Pancreas (tissue), 10 donors: ENCODE data around the gene SERPINC1. TPM values are rescaled to one million over a fixed set of nuclear protein-coding genes. Genes with fewer than 3 reads are reported as not detected.
A peak's percentile ranks its signal among the peaks of the same experiment; 100 is the strongest.

Experiments
- ATAC-seq, 4 donors: fragments of 200-7000 bp; cut with Tn5 transposase; one replicate each; pipeline versions ENCODE4 v1.8.0 to v1.9.1; 2020; ENCODE audit warnings: mild to moderate bottlenecking in 4 of 4, moderate library complexity in 4 of 4
- DNase-seq, 6 donors: peaks; one replicate each; pipeline ENCODE4 v3.0.0-alpha.2; 2020
- FAIRE-seq: peaks from 2 replicates; lab custom pipeline; 2012; peaks lifted over from hg19 to GRCh38; lab: Jason Lieb, UNC
- H3K27ac ChIP-seq, 4 donors: fragments of 200-600 bp; sonication (generic); 1 replicate in 3 of 4; 2 replicates in 1 of 4; pipeline versions ENCODE4 v1.5.0 to v1.8.0; 2020
- H3K27me3 ChIP-seq, 4 donors: fragments of 200-600 bp; one replicate each; pipeline ENCODE4 v1.8.0; 2021
- H3K36me3 ChIP-seq, 3 donors: fragments of 200-600 bp; sonication (generic) in 1 of 3; one replicate each; pipeline versions ENCODE4 v1.5.0 to v1.8.0; 2020 to 2021
- H3K4me1 ChIP-seq, 3 donors: fragments of 200-600 bp; one replicate each; pipeline ENCODE4 v1.8.0; 2021
- H3K4me3 ChIP-seq, 4 donors: fragments of 200-600 bp; sonication (generic) in 2 of 4; one replicate each; pipeline versions ENCODE4 v1.5.0 to v1.8.0; 2020 to 2021
- H3K9me3 ChIP-seq, 4 donors: fragments of 200-600 bp; one replicate each; pipeline ENCODE4 v1.8.0; 2021
- CTCF ChIP-seq, 4 donors: fragments of 200-600 bp; sonication (generic) in 3 of 4; IDR thresholded peaks; one replicate each; pipeline versions ENCODE4 v1.5.0 to v1.8.0; 2021; ENCODE audit warnings: antibody characterized with exemption in 4 of 4
- WGBS, 2 donors: extraction: QIAGEN DNeasy Blood & Tissue Kit; methylation state at CpG; one replicate each; pipeline ENCODE4 v1.1.7; 2013; 5-methylcytosine and 5-hydroxymethylcytosine counted together
- intact Hi-C, 3 donors: fragments of 100-400 bp; cut with DNase I; formaldehyde crosslinking; loops; one replicate each; pipeline versions ENCODE4 v1.11.1 to v1.14.2; 2022
- polyA plus RNA-seq, 2 donors: library from polyadenylated mRNA; stranded (reverse); fragments of 200-250 nt; gene quantifications; one replicate each; pipeline ENCODE4 v1.2.3, GENCODE V29; 2013
- total RNA-seq, 6 donors: library from RNA; stranded (reverse); fragmentation: NEBNext Ultra II Directional in 4 of 6; extraction: Animal tissue kit (Norgen Biotek cat#: 25700) in 4 of 6; gene quantifications; one replicate each; pipeline versions ENCODE4 v1.2.1 to v1.2.4, GENCODE V29; 2021 to 2023
- donor health status: healthy with polysubstance abuse.
- donor health status: DM: no; HTN: no; CAD: no; lungs with moderate emphysema.
- donor health status: DM: no; HTN: no; CAD: no.
- donor health status: control.
- donor health status: control.
- donor health status: Bipolar disorder and iron deficiency.
- donor health status: DM: yes; HTN: yes; CAD: no.
- donor health status: DM: no; HTN: no; CAD: no.
- donor health status: DM: no; HTN: no; CAD: no.
- donor health status: DM: yes; HTN: yes; CAD: no.

The SERPINC1 gene
- total and polyA plus RNA-seq, 8 donors, result 0.16 to 1.2 TPM; not detected in 6

- H3K27ac ChIP-seq, result no peak overlapping the region
- intact Hi-C loops, result no loop called here
- DNase-seq, result no peak
- no peak overlapping the region for H3K4me3 ChIP-seq
- H3K4me1 ChIP-seq, result no peaks in the 10 kb centered on the region
- TF ChIP-seq CTCF (IDR thresholded peaks at IDR 0.05), result no peak
- no peaks in the 10 kb centered on the region for H3K36me3 ChIP-seq
- WGBS, 2 donors, result 81 to 85% methylated on average over 5 of the region's 5 CpGs
- no peak for ATAC-seq
- FAIRE-seq, result no peak
- H3K9me3 ChIP-seq, result no peaks in the 10 kb centered on the region
- no peaks in the 10 kb centered on the region for H3K27me3 ChIP-seq
Measured at GRCh38 chr1:173876732-173877131, 40.4 kb downstream of the SERPINC1 start.

GRCh38 chr1:173871500-173871899 lies 45.6 kb downstream of the SERPINC1 start:
- peaks cover 0 to 14% (median 14%) of the 10 kb centered on the region in 3 donors for H3K4me1 ChIP-seq
- FAIRE-seq (no peak), DNase-seq (no peak), ATAC-seq (no peak)
- peaks cover 0 to under 1% (median 0%) of the 10 kb centered on the region in 3 donors for H3K36me3 ChIP-seq
- intact Hi-C loops, result no loop called here
- no peak for TF ChIP-seq CTCF (IDR thresholded peaks at IDR 0.05)
- no peaks in the 10 kb centered on the region for H3K27me3 ChIP-seq
- H3K27ac ChIP-seq, result no peak overlapping the region
- H3K4me3 ChIP-seq, result no peak overlapping the region
- H3K9me3 ChIP-seq, result no peaks in the 10 kb centered on the region
- 64 to 84% methylated on average over 2 of the region's 2 CpGs for WGBS, 2 donors

- DNase-seq, result no peak
- H3K27ac ChIP-seq, result no peak overlapping the region
- no peak for TF ChIP-seq CTCF (IDR thresholded peaks at IDR 0.05)
- intact Hi-C loops, result no loop called here
- peaks cover 0 to 5% (median 0%) of the 10 kb centered on the region in 3 donors for H3K36me3 ChIP-seq
- no peaks in the 10 kb centered on the region for H3K27me3 ChIP-seq
- no peak for ATAC-seq
- no peaks in the 10 kb centered on the region for H3K9me3 ChIP-seq
- H3K4me1 ChIP-seq, result peaks cover 0 to 15% (median 14%) of the 10 kb centered on the region in 3 donors
- WGBS, 2 donors, result 88 to 94% methylated on average over 5 of the region's 5 CpGs
- no peak for FAIRE-seq
- H3K4me3 ChIP-seq, result no peak overlapping the region
Measured at GRCh38 chr1:173871091-173871490, 46.0 kb downstream of the SERPINC1 start.

GRCh38 chr1:173870252-173871075 lies 46.7 kb downstream of the SERPINC1 start:
- DNase-seq (peak in 4 of 6 donors; percentile 22 to 45 (median 34)), ATAC-seq (no peak), FAIRE-seq (no peak)
- Histone ChIP-seq H3K9me3 (no peaks in the 10 kb centered on the region), H3K36me3 (peaks cover 0 to 7% (median 6%) of the 10 kb centered on the region in 3 donors), H3K27me3 (no peaks in the 10 kb centered on the region), H3K4me3 (peak overlapping the region in 1 of 4 donors; percentile 1), H3K27ac (peak overlapping the region; percentile 15 to 99 (median 96)), H3K4me1 (peaks cover 5 to 20% (median 18%) of the 10 kb centered on the region in 3 donors)
- intact Hi-C loops, result no loop called here
- no peak for TF ChIP-seq CTCF (IDR thresholded peaks at IDR 0.05)
- WGBS, 2 donors, result 68% methylated on average over 15 of the region's 15 CpGs

GRCh38 chr1:173869021-173869359 lies 48.1 kb downstream of the SERPINC1 start:
- no peaks in the 10 kb centered on the region for H3K27me3 ChIP-seq
- intact Hi-C loops, result no loop called here
- peaks cover 0 to 21% (median 15%) of the 10 kb centered on the region in 3 donors for H3K36me3 ChIP-seq
- ATAC-seq (peak in 2 of 4 donors; percentile 0 to 4), DNase-seq (no peak), FAIRE-seq (no peak)
- peak overlapping the region; percentile 90 to 99 (median 96) for H3K27ac ChIP-seq
- H3K4me1 ChIP-seq, result peaks cover 10 to 30% (median 27%) of the 10 kb centered on the region in 3 donors
- H3K9me3 ChIP-seq, result no peaks in the 10 kb centered on the region
- TF ChIP-seq CTCF (IDR thresholded peaks at IDR 0.05), result no peak
- H3K4me3 ChIP-seq, result peak overlapping the region; percentile 59 to 78 (median 72)
- 1 to 2% methylated on average over 5 of the region's 5 CpGs for WGBS, 2 donors
